ENCODE results near the gene BTBD10. TPM values are rescaled to one million over a fixed set of nuclear protein-coding genes. Genes with fewer than 3 reads are reported as not detected.

Gene BTBD10
- total RNA-seq, 1 donor from 2014 or later: 98.0 TPM

- DNase-seq (ENCODE audit: low read depth in 2 of 2): peak; percentile 7 to 34
These were observed 87.2 kb downstream of the BTBD10 start for GRCh38 chr11:13375798-13376197.

GRCh38 chr11:13373216-13373615 lies 89.8 kb downstream of the BTBD10 start:
- no peak for DNase-seq (ENCODE audit: low read depth in 2 of 2)

GRCh38 chr11:13368041-13368446 lies 95.0 kb downstream of the BTBD10 start:
- DNase-seq (ENCODE audit: low read depth in 2 of 2): no peak

DNA sequence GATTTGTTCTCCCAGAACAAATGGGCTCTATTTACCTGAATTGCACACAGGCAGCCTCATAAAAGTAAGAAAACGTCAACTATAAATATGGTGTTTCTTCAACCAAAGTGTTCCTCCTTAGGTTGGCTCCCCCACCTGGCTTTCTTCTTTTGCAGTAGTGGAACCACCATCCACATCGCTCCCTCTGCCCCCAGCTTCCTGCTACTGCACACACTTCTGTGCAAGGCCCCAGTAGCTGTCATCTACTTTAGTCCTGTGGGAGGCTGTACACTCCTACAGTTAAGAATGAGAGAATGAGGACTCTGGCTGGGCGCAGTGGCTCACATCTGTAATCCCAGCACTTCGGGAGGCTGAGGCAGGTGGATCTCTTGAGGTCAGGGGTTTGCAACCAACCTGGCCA lies 95.9 kb downstream of the BTBD10 start:
- DNase-seq (ENCODE audit: low read depth in 2 of 2): no peak

DNA sequence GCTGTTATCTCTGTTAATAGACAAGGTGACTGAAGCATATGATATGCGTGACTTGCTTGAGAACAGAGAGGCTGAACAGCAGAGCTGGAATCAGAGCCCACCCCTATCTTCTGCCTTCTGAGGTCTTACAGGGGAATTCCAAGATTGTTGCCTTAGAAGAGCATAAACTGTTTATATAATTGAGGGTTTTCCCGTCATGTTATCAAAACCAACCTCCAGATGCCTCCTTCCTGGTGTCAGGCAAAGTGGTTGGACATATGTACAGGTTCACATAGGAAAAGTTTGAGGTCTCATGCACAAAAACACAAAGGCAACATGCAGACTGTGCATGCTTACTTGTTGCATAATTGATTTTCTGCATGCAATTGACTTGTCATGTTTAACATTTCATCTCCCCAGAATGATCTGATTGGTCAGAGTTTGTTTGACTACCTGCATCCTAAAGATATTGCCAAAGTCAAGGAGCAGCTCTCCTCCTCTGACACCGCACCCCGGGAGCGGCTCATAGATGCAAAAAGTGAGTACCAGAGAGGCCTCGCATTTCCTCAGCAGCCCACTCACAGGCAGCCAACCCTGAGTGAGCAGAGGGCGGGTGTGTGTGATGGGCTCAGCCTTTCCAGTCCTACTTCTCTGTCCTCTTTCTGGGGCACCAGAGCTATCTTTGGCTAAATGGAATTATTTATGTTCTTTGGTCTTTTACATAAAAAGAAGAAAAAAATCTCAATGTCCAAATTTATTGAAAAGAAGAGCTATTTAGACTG lies 96.6 kb downstream of the BTBD10 start:
- DNase-seq (ENCODE audit: low read depth in 2 of 2): no peak

GRCh38 chr11:13364388-13364787 lies 98.6 kb downstream of the BTBD10 start:
- peak in 1 of 2 donors; percentile 40 for DNase-seq (ENCODE audit: low read depth in 2 of 2)

- DNase-seq (ENCODE audit: low read depth in 2 of 2): no peak
These were observed 100.4 kb downstream of the BTBD10 start for GRCh38 chr11:13362596-13363109.

DNA sequence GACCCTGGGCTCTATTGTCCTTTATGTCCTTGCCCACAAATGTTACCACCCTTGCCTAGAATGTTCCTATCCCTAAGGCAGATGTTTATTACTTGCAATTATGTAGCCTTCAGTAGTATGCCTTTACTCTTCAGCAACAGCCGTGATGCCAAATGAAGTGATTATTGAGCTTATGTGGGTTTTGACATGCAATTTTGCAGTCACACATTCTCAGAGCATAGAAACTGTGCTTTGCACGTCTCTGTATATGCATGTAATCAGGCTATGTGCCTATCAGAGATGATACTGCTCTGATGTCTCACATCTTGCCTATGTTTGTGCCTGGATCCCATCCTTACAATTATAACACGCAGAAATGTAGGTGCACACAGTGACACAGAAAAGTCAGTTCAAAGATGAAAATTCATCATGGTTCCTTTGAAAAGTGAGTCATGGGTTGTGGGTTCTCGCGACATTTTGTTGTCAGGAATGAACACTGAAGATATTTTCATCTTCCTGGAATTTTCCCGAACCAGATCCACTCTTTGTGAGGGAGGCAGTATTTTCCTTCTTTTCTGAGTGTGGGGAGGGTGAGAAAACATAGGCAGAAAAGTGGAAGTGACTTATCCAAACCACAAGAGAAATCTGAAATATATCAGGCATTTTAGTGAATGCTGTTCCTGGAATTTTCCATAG lies 104.3 kb downstream of the BTBD10 start:
- no peak for DNase-seq (ENCODE audit: low read depth in 2 of 2)

GRCh38 chr11:13357232-13357631 lies 105.8 kb downstream of the BTBD10 start:
- DNase-seq (ENCODE audit: low read depth in 2 of 2): no peak

DNA sequence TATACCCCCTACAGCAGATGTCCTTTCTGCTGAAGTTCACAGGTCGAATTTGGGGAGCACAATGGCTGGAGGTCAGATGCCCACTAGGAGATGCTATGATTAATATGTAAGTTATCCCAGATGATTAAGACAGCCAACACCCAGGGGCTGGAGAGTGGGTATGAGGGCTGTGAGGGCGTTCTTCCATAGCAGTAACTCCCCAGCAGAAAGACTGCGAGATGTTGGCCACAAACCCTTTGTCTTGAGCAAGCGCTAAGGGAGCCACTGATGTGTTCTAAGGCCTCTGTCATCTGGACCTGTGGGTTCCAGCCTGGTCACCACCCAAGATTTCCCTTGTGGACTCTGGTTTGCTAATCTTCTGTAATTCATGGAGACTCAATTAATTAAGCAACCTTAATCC lies 107.8 kb downstream of the BTBD10 start:
- no peak for DNase-seq (ENCODE audit: low read depth in 2 of 2)

GRCh38 chr11:13354335-13354734 lies 108.7 kb downstream of the BTBD10 start:
- DNase-seq (ENCODE audit: low read depth in 2 of 2): peak; percentile 30

- DNase-seq (ENCODE audit: low read depth in 2 of 2): no peak
These were observed 110.3 kb downstream of the BTBD10 start for GRCh38 chr11:13352711-13353110.

DNA sequence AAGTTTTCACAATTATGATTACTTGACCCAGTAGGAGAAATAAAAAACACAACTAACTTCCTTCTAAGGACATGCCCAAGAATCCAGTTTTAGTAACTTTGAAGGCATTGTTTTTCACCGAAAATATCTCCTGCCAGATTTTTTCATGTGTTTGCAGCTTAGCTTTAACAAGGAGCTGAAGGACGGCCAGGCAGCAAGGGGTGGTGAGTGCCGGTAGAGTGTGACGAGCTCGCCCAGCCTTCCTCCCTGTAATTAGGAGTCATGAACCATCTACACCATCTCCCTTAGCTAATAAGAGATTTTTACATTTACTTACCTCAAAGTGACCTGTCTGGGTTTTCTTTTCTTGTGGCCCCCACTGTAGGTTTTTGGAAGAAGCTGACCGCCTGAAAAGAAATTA lies 113.4 kb downstream of the BTBD10 start:
- no peak for DNase-seq (ENCODE audit: low read depth in 2 of 2)

- no peak for DNase-seq (ENCODE audit: low read depth in 2 of 2)
These were observed 114.0 kb downstream of the BTBD10 start for GRCh38 chr11:13349046-13349445.

DNA sequence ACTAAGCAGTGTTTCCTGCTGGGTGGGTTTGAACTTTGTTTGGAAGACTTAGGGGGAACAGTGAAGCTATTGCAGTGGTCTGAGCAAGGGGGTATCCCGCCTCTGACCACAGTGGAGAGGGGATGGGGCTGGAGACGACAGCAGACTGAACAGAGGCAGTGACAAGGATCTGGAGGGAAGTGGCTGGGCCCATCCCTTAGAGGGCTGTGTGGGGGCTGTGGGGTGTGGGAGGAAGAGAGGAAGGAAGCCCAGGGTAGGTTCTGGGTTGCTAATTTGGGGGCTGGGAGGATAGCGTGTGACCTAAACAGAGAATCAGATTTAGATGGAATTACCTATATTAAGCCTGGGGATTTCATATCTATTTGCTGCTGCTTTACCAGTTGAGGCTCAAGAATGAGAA lies 114.7 kb downstream of the BTBD10 start:
- DNase-seq (ENCODE audit: low read depth in 2 of 2): no peak

- DNase-seq (ENCODE audit: low read depth in 2 of 2): no peak
These were observed 115.1 kb downstream of the BTBD10 start for GRCh38 chr11:13347901-13348300.

GRCh38 chr11:13346470-13346869 lies 116.6 kb downstream of the BTBD10 start:
- DNase-seq (ENCODE audit: low read depth in 2 of 2): no peak

GRCh38 chr11:13344818-13345217 lies 118.2 kb downstream of the BTBD10 start:
- no peak for DNase-seq (ENCODE audit: low read depth in 2 of 2)

GRCh38 chr11:13343931-13344717 lies 118.9 kb downstream of the BTBD10 start:
- peak; percentile 80 to 84 for DNase-seq (ENCODE audit: low read depth in 2 of 2)

DNA sequence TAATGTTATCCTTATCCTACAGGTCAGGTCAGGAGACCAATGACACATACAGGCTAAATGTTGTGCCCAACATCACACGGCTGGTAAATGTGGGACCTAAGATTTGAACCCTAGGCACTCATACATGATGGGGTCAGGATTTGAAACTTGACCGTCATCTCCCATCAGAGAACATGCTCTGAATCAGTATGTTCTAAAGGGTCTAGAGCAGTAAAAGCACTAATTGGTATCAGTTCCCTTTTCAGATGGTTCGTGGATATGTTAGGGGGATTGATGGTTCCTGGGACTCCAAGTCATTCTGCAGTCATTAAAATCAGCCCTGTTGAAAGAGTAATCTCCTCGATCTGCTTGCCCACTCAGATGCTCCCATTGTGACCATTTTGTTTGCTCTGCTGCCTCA lies 120.0 kb downstream of the BTBD10 start:
- DNase-seq (ENCODE audit: low read depth in 2 of 2): no peak

DNA sequence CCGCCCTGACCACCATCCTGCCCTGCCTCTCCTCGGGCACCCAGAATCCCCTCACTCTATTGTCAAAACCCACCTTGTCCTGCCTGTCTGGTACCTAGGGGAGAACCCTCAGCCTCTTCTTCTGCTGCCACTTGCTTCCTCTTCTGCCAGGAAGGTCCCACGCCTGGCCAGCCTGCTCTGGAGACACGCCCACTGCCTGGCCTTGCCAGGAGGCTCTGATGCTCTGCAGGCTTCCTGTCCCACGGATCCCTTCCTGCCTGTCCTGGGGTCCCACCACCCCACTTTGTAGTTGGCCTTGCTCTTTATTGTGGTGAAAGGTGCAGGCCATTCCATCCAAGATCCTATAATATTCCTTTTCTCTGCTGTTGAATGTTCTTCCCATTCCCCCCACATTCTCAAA lies 122.0 kb downstream of the BTBD10 start:
- no peak for DNase-seq (ENCODE audit: low read depth in 2 of 2)
